Middle frontal gyrus (tissue), 1 donor: ENCODE measurements around the gene TFB1M.
"Not testable (repeated sequence)": the region's sequence is repeated elsewhere in the genome, so short reads cannot be mapped to it uniquely, and the experiment has no call there.

Experiments
- DNase-seq: peaks from one replicate; pipeline ENCODE4 v3.0.0-alpha.2; 2015; ENCODE audit warnings: low spot score; ENCODE audit errors: extremely low spot score

TFB1M gene

DNA sequence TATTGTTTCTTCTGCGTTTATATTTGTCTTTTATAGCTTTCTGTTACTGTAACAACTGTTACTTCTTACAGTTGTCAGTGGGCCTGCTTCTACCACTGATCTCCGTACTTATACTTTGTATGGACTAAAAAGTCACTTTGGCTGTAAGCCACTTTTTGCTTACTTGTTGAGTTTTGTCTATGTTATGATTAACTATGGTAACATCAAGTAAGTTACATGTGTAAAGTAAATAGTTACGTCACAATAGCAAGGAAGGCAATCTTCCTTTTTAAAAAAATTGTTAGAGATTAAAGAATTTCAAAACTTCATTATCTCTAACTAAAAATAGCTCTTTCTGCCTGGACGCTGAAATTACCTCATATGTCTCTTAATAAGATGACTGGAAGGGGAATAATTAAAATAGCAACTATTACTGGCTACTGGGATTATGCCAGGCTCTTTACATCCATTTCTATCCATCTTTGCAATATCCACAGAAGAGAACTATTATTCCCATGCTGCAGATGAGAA is 10.9 kb downstream of the TFB1M start:
- DNase-seq = no peak

DNA sequence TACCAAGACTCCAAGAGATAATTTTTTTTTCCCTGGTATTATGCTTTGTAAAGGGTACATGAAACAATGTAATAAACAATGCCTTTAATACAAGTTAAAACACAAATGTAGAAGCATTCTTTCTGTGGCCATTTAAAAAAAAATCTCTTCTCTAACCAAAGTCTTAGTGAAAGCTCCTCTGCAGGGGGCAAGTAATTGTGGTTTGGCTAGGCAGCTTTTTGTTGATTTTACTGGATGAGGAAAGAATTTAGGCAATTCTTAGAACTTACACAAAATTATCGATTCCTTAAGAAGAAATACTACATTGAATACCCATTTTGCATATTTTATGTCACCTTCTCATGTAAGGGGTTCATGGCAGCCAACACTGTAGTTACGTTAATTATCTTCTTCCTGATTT is 12.4 kb downstream of the TFB1M start:
- no peak for DNase-seq

DNA sequence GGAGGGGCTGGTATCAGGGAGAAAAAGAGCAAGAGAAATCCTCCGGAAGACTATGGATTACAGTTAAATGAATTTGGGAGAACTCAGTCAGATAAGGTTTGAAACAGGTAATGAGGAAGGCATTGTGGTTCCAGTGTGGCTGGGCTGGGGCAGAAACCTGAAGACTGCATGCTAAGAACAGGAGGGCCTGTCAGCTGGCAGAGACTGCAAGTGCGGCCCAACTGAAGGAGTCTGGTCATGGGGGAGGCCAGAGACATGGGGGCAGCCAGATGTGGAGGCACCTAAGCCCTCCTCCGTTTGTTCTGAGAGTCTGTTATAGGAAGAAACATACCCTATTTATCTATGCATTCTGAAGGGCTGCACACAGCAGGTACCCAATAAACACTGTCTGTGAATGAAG is 16.6 kb downstream of the TFB1M start:
- DNase-seq = no peak

DNA sequence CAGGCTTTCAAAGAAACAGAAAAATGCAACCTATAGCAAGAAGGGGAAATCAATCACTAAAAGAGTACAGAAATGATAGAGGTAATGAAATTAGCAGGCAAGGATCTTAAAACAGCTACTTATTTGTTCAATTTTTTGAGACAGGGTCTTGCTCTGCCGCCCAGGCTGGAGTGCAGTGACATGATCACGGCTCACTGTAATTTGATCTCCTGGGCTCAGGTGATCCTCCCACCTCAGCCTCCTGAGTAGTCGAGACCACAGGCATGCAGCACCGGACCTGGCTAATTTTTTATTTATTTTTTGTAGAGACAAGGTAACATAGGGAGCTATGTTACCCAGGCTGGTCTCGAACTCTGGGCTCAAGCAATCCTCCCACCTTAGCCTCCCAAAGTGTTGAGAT is 21.6 kb downstream of the TFB1M start:
- no peak for DNase-seq

DNA sequence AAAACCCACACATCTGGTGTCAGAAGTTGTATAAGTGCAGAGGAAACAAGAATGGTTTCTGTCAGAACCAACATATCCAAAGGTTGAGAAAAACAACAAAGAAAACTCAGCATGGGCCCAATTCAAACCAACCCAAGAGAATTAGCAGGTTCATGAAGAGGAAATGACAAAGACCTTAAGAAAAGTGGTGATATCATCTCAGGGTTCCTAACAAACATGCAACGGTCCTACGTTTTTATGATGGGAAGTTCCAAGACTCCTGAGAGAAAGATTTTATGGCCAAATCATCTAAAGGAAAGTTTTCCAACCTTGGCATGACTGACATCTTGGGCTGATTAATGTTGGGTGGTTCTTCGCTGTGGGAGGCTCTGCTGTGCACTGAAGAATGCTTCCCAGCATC is 23.0 kb downstream of the TFB1M start:
- no peak for DNase-seq

DNA sequence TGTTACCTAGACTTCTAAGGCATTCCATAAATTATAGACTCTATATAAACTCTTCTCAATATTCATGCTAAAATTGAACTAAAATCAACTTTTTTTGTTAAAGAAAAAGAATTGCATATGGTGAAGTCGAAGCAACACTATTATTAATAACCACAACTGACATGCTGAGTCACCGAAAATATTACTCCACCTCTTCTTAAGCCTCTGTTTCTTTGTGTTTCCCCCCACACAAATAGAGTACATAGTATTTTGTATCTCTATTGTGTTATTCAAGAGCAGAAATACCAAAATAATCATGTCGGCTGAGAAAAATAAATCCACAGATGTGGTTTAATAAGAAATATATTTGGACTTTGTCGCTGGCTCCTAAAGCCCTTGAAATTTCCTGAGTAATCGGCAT is 23.8 kb downstream of the TFB1M start:
- no peak for DNase-seq

DNA sequence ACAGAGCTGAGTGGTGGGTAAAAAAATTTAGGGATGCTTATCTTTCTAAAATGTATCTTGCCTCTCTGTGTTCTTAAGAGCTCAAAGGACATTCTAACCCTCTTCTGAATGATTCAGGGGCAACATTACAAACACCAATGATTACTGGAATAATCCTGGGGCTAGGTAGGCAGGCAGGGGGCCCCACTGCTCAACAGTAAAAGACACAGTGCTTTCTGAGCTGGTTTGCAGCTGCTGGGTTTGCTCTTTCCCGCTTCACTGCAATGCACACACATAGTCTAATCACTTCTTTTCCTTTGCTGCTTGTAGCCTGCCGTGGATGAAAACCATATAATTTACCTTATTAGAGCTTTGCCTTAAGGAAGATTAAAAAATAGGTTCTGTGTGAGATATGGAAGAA is 26.5 kb downstream of the TFB1M start:
- DNase-seq = no peak

DNA sequence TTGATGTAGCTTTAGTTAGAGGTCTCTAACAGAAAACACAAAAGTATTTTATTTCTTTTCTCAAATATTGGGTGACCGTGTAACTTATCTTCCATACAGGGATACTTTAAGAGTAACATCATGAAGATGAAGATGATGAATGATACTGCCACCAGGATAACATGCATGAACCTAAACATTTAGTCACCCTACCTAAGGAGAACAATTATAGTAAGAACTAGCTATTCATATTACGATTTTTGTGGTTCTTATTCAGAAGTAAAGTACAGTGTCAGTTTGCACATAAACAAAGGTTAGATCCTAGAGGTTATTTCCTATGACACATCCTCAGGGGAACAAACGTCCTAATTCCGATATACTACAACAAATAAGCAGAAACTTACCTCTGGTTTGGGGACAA is 29.5 kb downstream of the TFB1M start:
- DNase-seq = no peak

DNA sequence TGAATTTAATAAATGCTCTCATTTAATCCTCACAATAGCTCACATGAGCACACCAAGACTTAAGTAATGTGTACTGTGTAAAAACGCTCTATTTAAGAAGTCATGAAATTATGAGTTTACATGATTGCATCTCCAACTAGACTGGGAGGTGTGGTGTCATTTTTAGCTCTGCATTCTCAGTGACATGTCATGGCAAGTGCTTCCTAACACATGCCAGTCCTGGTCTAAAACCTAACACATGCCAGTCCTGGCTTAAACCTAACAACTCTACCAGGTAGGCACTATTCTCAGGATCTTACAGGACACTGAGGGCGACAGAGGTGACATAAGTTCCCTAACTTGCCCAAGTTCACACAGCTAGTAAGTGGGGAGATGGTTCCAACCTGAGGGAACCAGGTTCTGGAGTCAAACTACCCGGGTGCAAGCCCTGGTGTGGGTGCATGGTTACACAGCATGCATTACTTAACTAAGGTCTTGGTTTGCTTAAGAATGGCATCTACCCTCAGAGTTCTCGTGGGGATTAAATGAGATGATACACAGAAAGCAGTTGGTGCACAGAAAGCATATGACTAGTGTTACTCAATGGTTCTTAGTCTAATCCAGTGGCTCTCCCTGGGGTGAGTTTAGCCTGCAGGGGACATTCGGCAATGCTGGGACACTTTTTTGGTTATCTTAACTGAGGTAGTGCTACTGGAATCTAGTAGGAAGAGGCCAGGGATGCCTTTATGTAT is 35.8 kb downstream of the TFB1M start:
- DNase-seq = no peak

DNA sequence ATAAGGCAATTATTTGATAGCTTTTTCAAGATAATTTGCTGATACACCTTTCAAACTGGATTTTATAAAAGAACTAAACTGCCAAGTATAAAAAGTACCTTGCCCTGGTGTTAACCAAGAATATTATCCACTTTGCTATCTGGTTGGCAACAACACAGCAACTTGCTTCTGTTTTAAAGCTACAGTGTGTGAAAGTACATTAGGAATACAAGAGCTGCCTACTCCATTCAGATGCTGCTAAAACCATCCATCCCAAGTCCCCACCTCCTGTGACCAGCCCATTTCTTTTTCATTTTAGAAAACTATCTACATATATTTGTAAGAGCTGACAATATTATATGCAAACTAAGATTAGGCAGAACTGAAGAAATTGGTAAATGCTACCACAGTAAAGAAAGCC is 37.6 kb downstream of the TFB1M start:
- no peak for DNase-seq

DNA sequence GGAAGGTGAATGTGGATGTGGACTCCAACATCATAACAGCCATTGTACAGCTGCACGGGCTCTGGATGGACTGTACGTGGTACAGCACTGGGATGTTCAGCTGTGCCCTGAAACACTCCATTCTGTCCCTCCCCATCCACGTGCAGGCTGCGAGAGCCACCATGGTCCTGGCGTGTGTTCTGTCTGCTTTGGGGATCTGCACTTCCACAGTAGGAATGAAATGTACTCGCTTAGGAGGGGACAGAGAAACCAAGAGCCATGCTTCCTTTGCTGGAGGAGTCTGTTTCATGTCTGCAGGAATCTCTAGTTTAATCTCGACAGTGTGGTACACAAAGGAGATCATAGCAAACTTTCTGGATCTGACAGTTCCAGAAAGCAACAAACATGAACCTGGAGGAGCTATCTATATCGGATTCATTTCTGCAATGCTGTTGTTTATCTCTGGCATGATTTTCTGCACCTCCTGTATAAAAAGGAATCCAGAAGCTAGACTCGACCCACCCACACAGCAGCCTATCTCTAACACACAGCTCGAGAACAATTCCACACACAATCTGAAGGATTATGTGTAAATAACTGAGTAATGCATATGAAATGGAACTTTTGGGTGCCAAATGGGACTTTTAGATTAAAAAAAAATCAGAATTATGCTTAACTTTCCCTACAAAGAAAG is 38.3 kb downstream of the TFB1M start:
- DNase-seq = no peak

DNA sequence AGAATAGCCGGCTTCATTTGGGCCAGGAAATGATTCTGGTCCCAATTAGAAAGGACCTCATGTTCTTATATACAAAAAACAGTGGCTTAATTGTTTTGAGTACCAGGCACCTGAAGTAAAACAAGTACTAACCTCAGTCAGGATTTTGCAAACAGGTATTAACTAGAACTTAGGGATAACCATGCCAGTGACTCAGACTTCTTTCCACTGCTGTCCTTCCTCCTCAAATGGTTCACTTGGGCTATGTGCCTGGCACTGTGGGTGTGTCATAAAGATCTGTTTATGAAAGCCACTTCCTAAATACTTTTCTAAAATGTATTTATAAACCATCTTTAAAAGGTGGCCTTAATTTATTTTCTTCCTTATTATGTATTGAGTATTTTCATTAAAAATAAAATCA is 39.8 kb downstream of the TFB1M start:
- no peak for DNase-seq

DNA sequence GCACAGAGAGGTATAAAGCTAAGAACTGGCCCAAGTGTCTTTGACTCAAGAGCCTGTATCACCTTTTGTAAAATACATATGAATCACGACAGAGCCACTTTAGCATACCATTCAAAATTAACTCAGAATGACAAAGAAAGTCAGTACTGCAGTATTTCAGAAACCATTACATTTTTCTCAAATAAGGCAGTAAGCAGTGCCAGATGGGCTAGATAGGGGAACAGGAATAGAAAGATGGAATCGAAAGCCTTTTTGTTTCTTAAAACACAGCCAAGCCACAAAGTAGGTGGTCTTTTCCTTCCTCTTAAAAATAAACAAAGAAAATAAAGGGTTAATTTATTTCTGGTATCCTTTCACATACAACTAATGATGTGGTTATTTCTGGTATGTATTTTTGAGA is 40.2 kb downstream of the TFB1M start:
- no peak for DNase-seq

DNA sequence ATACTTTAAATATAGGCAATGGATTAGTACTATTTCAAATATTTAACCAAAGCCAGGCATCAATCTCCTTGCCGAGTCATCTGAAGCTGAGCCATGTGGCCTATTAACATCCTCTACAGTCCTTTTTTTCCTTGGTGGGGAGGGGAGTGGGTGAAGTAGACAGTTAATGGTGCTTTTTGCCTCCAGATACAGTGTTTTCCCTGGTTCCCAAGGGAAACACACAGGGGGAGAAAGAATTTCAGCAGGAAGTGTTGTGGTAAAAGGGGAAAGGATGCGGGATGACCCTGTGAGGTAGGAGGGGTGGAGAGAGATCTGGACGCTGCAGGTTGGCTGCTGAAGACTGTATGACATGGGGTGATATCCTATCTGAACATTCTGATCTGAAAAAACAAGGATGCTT is 40.9 kb downstream of the TFB1M start:
- DNase-seq = no peak

DNA sequence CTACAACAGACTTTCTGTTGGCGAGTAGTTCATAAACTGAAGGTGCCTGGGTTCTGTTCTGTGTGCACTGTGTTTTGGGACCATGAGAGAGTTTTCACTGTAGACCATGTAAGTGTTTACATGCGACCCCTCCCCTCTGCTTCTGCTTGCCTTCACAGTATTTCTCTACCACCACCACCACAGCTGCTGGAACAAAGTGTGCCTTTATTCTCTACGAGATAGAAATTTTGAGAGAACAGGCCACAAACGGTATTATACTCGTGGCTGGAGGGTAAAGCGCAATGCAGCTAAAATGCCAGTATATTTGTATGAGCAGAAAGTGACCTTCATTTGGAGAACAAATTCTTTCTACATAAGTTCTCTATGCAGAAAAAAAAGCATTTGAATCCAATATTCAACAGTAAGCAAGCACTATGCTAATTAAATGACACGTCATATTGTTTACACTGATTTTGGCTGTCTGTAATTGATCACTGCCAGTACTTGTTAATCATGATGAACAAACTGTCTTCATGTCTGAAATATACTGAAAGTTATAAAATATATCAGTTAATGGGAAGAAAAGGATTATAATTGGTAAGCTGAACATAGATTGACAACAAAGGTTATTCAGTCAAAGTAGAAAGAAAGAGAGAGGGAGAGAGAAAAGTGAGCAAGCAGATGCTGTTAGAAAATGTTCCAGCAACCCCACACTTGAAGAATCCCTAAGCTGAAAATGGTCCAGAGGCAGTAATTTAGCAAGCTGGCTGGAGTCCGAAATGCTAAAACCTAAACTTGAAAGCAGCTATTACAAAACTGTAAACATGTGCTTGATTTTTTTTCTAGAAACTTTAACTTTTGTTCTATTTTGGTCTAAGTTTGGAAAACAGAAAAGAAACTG is 41.7 kb downstream of the TFB1M start:
- DNase-seq = no peak

DNA sequence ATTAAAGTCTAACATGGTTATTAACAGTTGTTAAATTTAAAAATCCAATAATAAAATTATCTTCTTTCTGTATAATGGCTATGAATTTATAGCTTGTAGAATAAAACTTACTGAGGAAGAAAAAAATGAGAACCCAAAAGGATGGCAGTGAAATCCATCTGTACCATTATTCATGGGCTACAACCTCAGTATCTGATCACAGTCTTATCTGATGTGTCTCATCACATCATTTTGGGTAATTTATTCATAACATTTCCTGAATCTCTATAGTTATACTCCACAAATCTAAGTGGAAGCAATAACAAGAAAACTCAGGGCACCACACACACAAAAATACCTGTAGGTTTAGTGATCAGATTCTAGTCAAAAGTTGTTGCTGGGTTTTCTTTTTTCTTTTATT is 43.1 kb downstream of the TFB1M start:
- DNase-seq = no peak

DNA sequence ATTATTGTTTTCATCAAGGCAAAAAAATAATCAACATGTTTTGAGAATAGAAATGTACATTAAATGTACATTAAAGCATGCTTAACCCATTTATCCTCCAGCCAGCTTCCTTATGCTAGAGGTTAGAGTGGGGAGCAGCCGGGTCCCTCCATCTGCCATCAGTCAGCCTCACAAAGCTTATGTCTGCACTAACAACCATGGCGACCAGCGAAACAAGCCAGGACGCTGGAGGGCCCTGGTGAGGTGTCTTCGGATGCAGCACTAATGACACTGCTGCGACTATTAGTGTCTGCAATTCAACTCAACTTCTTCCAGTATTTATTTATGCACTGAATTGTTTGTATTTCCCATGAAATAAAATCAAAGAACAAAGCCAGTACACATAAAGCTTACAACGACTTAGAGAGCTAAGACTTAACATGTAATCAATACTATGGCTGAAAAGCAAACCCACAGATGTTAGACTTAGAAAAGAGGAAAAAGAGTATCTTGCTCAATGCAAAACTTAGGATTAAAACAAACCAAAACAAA is 43.7 kb downstream of the TFB1M start:
- no peak for DNase-seq

DNA sequence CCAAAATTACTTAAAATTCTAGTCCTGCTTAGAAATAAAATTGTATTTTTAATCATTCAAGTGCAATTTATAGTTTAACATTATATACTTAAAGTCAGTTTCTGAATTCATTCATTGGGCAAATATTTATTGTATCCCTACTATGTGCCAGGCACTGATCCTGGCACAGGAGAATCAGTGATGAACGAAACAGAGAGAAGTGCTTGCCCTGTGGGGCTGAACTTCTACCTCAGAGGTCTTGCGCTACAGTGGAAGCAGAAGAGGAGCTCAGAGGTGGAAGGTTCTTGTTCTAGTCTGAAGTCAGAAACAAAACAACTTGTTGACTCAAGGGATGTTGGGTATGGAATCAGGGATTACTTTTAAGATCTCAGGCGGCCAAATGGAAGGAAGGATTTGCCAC is 44.5 kb downstream of the TFB1M start:
- DNase-seq = no peak

DNA sequence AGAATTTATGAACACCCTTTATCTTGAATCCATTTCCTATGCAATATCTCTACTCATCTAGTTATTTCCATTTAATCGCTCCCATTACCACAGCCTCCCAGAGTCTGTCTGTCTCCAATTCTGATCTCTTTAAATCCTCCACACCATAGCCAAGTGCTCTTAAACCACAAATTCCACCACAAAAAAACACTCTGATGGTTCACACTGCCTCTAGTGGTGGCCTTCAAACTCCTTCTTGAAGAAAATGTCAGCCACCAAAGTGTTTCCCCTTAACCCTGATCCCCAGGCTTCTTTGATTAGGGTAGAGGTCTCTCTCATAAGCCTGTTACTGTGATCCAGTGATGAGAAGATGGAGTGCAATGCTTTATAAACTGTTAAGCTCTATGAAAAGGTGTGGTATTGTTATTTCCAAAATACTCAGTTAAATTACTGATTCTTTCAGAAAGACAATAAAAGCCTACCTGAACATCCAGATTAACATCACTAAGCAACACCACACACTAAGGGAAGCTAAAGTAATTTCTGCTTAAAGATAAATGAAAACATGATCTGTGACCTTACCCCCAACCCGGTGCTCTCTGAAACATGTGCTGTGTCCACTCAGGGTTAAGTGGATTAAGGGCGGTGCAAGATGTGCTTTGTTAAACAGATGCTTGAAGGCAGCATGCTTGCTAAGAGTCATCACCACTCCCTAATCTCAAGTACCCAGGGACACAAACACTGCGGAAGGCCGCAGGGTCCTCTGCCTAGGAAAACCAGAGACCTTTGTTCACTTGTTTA is 46.0 kb downstream of the TFB1M start:
- not testable (repeated sequence) for DNase-seq

DNA sequence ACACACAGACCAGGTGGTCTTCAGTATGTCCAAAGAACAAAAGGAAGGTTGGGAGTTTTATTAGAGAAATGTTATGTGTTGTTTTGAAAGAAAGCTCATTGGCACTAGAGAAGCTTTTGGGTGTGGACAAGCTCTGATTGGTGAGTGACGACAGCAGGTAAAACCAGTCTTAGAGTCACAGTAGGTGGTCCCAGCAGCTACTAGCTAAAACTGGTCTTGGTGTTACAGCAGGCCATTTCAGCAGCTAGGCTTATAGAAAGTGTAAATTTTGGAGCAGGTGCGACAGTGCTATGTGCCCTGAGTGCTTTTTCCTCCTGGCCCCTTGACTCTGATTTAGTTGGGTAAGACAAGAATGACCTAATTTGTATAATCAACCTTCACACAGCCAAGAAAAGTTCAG is 46.9 kb downstream of the TFB1M start:
- DNase-seq = no peak
